ENCODE data around the gene ZNF883.

The ZNF883 gene

GRCh38 chr9:112917047-112917986 lies 94.7 kb downstream of the ZNF883 start:
- DNase-seq = no peak

GRCh38 chr9:112914524-112914923 lies 97.5 kb downstream of the ZNF883 start:
- no peak for DNase-seq

DNA sequence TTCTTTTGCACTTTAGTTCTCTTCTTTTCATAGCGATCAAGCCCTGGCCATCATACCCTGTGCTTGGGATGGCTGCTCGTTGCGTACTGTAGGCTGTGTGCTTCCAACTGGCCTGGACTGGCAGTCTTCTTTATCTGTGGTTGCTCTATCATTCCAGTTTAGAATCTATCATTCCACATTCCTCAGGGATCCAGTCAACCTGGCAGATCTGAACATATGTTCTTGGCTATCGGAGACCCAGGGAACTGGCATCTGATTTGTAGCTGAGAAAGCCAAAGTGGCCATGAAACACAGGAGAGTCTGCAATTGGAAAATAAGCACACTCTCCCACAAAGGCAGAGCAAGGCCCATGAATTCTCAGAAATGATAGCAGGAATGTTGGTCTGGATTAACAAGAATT lies 98.7 kb downstream of the ZNF883 start:
- no peak for DNase-seq

DNA sequence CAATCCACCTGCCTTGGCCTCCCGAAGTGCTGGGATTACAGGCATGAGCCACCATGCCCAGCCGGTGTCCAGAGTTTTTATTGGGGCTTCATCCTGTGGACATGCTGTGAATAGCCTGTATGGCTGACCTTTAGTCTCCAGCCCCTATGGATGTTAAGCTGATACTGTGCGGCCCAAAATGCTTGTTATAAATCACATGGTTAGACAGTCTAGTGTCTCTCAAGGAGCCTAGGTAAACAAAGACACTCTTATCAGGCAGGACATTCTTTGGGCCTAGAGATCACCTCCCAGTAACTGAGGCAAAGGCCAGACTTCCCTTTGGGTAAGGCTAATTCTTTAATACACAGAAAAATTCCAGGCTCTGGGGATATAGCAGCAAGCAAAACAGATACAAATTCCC lies 99.4 kb downstream of the ZNF883 start:
- DNase-seq = no peak

GRCh38 chr9:112911736-112912135 lies 100.3 kb downstream of the ZNF883 start:
- DNase-seq = no peak

Data from hematopoietic multipotent progenitor cell treated with erythropoietin and hydrocortisone succinate and interleukin-3 and kit ligand, for 8 days (in vitro differentiated cells).